Measurements from ENCODE around the gene METTL23. TPM values are rescaled to one million over a fixed set of nuclear protein-coding genes. Genes with fewer than 3 reads are reported as not detected.

The METTL23 gene
- polyA plus RNA-seq, 1 donor (not counting 4 experiments of a cell fraction or from before 2014, with no cell fraction given), result 48.3 TPM

GRCh38 chr17:76718516-76718915 lies 8.1 kb upstream of the METTL23 start:
- no peak overlapping the region for H3K4me2 ChIP-seq (ENCODE audit: control insufficient read depth, extremely low read depth, insufficient read depth, low read depth, low read length)
- no peak overlapping the region for H3K9ac ChIP-seq (ENCODE audit: control insufficient read depth, extremely low read depth, insufficient read depth, low read length)
- no peak overlapping the region for H3K27ac ChIP-seq (ENCODE audit: control insufficient read depth, insufficient read depth, low read length)
- peaks cover 24% of the 10 kb centered on the region for H3K79me2 ChIP-seq (ENCODE audit: control insufficient read depth, insufficient read depth, low read length)
- H3K4me3 ChIP-seq (ENCODE audit: control insufficient read depth in 2 of 3, extremely low read depth in 1 of 3, insufficient read depth in 2 of 3, low read depth in 1 of 3, low read length in 3 of 3), result no peak overlapping the region
- dilution Hi-C loops (cut with MboI; ENCODE audit: extremely low pct_ligation_motif_present, low sequenced_read_pairs), result no loop called here
- FAIRE-seq, result no peak
- H3K9me3 ChIP-seq (ENCODE audit: control insufficient read depth, low read depth, low read length), result no peaks in the 10 kb centered on the region
- peaks cover 50 to 56% of the 10 kb centered on the region in 2 experiments for H3K36me3 ChIP-seq (ENCODE audit: control insufficient read depth in 2 of 2, extremely low read depth in 1 of 2, insufficient read depth in 2 of 2, low read length in 2 of 2)
- no peak for DNase-seq (ENCODE audit: low read depth, low spot score)
- peaks cover 2% of the 10 kb centered on the region for H3K4me1 ChIP-seq (ENCODE audit: control insufficient read depth, extremely low read depth, insufficient read depth, low read length)
- H2AFZ ChIP-seq (ENCODE audit: control insufficient read depth, low read length), result no peak overlapping the region
- H3K9me1 ChIP-seq (ENCODE audit: control insufficient read depth, extremely low read depth, insufficient read depth, low read length), result no peaks in the 10 kb centered on the region
- H4K20me1 ChIP-seq (ENCODE audit: control insufficient read depth, extremely low read depth, insufficient read depth, low read length), result no peaks in the 10 kb centered on the region
- no peak for TF ChIP-seq EZH2 (IDR thresholded peaks at IDR 0.05; ENCODE audit: low read length)
- TF ChIP-seq CTCF (optimal IDR thresholded peaks at IDR 0.05 in 1 of 3, IDR thresholded peaks at IDR 0.05 in 1 of 3, conservative IDR thresholded peaks at IDR 0.05 in 1 of 3; ENCODE audit: extremely low read depth in 1 of 3, insufficient read depth in 2 of 3, low read length in 3 of 3), result no peak
- no peaks in the 10 kb centered on the region for H3K27me3 ChIP-seq (ENCODE audit: control insufficient read depth, extremely low read depth, insufficient read depth, low read length)

- dilution Hi-C loops (cut with MboI; ENCODE audit: extremely low pct_ligation_motif_present, low sequenced_read_pairs), result no loop called here
- no peaks in the 10 kb centered on the region for H3K27me3 ChIP-seq (ENCODE audit: control insufficient read depth, extremely low read depth, insufficient read depth, low read length)
- peaks cover 56 to 60% of the 10 kb centered on the region in 2 experiments for H3K36me3 ChIP-seq (ENCODE audit: control insufficient read depth in 2 of 2, extremely low read depth in 1 of 2, insufficient read depth in 2 of 2, low read length in 2 of 2)
- H3K4me2 ChIP-seq (ENCODE audit: control insufficient read depth, extremely low read depth, insufficient read depth, low read depth, low read length), result no peak overlapping the region
- peaks cover 40% of the 10 kb centered on the region for H3K79me2 ChIP-seq (ENCODE audit: control insufficient read depth, insufficient read depth, low read length)
- no peak overlapping the region for H2AFZ ChIP-seq (ENCODE audit: control insufficient read depth, low read length)
- no peak overlapping the region for H3K27ac ChIP-seq (ENCODE audit: control insufficient read depth, insufficient read depth, low read length)
- H3K4me1 ChIP-seq (ENCODE audit: control insufficient read depth, extremely low read depth, insufficient read depth, low read length), result peaks cover 8% of the 10 kb centered on the region
- FAIRE-seq (no peak), DNase-seq (ENCODE audit: low read depth, low spot score) (no peak)
- no peak overlapping the region for H3K4me3 ChIP-seq (ENCODE audit: control insufficient read depth in 2 of 3, extremely low read depth in 1 of 3, insufficient read depth in 2 of 3, low read depth in 1 of 3, low read length in 3 of 3)
- H3K9me1 ChIP-seq (ENCODE audit: control insufficient read depth, extremely low read depth, insufficient read depth, low read length), result no peaks in the 10 kb centered on the region
- TF ChIP-seq CTCF (optimal IDR thresholded peaks at IDR 0.05 in 1 of 3, IDR thresholded peaks at IDR 0.05 in 1 of 3, conservative IDR thresholded peaks at IDR 0.05 in 1 of 3; ENCODE audit: extremely low read depth in 1 of 3, insufficient read depth in 2 of 3, low read length in 3 of 3) (no peak), EZH2 (IDR thresholded peaks at IDR 0.05; ENCODE audit: low read length) (no peak)
- H3K9ac ChIP-seq (ENCODE audit: control insufficient read depth, extremely low read depth, insufficient read depth, low read length), result no peak overlapping the region
- no peaks in the 10 kb centered on the region for H3K9me3 ChIP-seq (ENCODE audit: control insufficient read depth, low read depth, low read length)
- peaks cover 2% of the 10 kb centered on the region for H4K20me1 ChIP-seq (ENCODE audit: control insufficient read depth, extremely low read depth, insufficient read depth, low read length)
Measured at GRCh38 chr17:76720211-76720610, 6.4 kb upstream of the METTL23 start.
